ENCODE data around the gene INTS3.
A peak's percentile ranks its signal among the peaks of the same experiment; 100 is the strongest.
"Not testable (repeated sequence)": the region's sequence is repeated elsewhere in the genome, so short reads cannot be mapped to it uniquely, and the experiment has no call there.

The INTS3 gene

GRCh38 chr1:153778824-153779519, 51.1 kb downstream of the INTS3 start:
- no peak for DNase-seq

DNA sequence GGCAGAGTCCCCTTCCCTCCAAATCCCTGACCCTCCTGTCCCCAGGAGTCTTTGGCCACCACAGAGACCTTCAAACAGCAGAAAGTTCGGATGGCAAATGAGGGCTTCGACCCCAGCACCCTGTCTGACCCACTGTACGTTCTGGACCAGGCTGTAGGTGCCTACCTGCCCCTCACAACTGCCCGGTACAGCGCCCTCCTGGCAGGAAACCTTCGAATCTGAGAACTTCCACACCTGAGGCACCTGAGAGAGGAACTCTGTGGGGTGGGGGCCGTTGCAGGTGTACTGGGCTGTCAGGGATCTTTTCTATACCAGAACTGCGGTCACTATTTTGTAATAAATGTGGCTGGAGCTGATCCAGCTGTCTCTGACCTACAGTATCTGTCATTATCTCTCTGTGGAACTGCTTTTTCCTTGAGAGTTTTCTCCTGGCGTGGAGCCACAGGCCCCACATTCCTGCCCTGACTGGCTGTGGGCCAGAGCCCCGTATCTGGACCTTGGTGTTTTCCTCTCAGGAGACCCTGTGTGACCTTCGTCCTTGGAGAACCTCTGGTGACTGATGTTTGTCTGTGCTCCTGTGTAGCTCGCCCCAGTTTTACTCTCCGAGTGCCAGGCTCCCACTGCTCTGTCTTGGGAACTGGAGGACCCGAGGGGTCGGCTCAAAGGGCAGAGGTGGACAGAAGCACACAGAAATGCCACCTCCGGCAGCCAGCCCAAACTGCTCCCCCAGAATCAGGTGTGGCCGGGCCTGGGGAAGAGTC, 52.1 kb downstream of the INTS3 start:
- no peak for DNase-seq

- no peak for DNase-seq
Observed at GRCh38 chr1:153780551-153780950, 52.7 kb downstream of the INTS3 start.

DNA sequence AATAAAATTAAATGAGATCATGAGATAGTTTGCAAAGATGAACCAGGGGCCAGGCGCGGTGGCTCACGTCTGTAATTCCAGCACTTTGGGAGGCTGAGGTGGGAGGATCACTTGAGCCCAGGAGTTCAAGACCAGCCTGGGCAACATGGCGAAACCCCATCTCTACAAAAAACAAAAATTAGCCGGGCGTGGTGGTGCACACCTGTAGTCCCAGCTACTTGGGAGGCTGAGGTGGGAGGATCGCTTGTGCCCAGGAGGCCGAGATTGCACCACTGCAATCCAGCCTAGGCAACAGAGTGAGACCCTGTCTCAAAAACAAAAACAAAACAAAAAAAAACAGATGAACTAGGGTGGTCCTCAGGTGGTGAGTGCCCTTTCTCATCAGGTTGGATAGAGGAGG, 54.8 kb downstream of the INTS3 start:
- DNase-seq = not testable (repeated sequence)

DNA sequence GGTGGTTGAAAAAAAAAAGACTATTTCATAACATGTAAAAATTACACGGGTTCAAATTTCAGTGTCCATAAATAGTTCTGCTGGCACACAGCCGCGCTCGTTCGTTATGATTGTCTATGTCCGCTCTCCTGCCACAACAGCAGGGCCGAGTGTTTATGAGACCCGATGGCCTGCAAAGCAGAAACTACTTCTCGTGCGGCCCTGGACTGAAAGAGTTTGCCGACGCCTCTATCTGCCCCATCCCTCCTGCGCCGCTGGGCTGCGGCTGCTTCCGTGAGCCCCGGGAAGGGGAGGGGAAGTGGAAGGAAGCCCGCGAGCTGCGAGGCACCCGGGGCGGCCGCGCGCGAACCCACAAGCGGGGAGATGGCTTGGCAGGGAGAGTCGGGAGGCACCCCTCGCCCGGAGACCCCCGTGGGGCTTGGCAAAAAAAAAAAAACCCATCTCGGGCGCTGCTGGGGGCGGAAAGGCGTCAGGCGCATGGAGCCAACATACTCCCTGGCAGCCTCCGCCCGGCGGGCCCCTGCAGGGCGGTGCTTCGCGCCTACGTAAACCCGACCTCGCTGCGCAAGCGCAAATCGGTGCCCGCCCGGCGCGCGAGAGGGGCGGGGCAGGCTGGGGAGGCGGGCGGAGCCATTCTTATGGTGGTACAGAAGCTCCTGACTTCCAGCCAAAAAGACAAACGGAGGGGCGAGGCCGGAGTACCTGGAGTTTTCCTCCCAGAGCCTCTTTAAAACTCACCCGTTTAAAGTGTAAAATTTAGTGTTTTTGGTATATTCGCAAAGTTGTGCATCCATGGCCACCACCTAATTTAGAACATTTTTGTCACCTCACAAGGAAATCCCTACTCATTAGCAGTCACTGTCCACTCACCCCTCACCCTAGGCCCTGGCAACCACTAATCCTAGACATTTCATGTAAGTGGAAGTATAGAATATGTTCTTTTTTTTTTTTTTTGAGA, 55.7 kb downstream of the INTS3 start:
- DNase-seq = peak; percentile 93

DNA sequence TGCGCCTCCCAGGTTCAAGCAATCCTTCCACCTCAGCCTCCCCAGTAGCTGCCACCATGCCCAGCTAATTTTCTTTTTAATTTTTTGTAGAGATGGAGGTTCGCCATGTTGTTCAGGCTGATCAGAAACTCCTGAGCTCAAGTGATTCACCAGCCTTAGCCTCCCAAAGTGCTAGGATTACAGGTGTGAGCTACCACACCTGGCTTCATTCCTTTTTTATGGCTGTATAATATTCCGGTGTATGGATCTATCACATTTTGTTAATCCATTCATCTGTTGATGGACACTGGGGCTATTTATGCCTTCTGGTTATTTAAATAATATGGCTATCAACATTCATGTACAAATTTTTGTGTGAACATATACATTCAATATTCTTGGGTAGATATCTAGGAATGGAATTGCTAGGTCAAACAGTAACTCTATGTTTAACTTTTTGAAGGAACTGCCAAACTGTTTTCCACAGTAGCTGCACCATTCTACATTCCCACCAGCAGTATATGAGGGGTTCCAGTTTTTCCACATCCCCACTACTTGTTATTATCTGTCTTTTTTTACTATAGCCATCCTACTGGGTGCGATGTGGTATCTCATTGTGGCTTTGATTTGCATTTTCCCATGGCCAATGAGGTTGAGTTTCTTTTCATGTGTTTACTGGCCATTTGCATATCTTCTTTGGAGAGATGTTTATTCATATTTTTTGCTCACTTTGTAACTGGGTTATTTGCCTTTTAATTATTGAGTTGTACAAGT, 58.4 kb downstream of the INTS3 start:
- DNase-seq = no peak

DNA sequence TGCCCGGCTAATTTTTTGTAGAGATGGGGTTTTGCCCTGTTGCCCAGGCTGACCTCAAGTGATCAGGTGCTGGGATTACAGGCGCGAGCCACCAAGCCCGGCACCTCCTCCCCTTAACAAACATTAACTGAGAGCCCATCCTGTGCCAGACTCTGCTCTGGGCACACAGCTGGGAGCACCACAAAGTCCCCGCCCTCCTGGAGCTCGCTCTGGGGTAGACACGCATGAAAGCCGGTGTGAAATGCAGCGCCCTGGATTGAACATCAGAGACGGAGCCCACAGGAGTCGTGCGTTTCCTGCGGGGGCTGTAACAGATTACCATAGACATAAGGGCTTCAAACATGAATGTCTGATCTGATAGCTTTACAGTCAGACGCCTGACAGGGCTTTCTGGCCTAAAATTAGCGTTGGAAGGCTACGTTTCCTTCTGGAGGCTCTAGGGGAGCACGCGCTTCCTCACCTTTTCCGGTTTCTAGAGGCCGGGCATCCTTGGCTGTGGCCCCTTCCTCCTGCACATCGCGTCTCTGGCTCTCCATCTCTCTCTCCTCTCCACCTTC, 61.7 kb downstream of the INTS3 start:
- DNase-seq = no peak

- peak; percentile 18 for DNase-seq
Observed at GRCh38 chr1:153790313-153790965, 62.6 kb downstream of the INTS3 start.

DNA sequence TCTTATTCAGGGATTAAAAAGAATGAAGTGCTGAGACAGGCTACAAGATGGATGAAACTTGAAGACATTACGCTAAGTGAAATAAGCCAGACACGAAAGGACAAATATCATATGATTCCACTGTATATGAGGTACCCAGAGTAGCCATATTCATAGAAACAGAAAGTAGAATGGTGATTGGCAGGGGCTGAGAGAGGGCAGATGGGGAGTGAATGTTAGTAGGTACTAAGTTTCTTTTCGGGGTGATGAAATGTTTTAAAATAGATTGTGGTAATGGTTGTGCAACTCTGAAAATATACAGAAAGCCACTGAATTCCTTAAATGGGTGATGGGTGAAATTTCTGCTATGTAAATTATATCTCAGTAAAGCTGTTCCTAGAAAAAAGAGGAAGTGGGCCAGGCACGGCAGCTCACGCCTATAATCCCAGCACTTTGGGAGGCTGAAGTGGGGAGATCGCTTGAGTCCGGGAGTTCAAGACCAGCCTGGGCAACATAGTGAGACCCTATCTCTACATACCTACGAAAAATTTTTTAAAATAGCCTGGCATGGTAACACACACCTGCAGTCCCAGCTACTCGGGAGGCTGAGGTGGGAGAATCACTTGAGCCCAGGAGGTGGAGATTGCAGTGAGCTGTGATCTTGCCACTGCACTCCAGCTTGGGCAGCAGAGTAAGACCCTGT, 63.3 kb downstream of the INTS3 start:
- DNase-seq = peak; percentile 77

- no peak for DNase-seq
Observed at GRCh38 chr1:153791648-153792253, 63.9 kb downstream of the INTS3 start.

- no peak for DNase-seq
Observed at GRCh38 chr1:153792631-153793041, 64.8 kb downstream of the INTS3 start.

DNA sequence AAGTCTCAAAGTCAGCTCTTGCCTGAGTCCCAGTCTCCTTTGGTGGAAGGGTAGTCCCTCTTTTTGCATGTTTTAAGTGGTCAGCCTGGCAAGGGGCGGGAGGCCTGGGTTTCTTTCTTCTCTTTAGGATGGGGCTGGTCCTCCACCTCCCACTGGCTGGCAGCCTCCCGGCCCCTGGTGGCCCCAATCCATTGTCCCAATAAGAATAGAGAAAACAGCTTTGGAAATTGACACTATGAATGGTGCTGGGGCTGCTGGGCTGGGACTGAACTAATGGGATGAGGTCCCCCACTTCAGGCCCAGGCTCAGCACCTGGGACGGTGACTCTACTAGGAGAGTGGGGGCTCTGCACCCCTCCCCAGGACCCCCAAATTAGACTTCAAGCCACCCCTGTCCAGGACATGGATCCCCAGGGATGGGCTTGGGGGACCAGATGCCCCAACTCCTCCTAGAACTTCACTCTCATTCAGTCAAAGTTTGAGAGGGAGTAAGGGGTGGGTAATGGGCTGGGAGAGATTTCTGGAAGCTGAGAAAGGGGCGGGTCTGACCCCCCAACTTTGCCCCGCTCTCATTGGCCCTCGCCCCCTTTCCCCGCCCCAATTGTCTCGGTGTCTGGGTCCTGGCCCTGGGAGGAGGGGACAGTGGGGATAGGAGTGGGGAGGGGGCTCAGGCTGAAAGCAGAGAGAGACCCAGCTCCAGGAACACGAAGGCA, 65.6 kb downstream of the INTS3 start:
- no peak for DNase-seq

DNA sequence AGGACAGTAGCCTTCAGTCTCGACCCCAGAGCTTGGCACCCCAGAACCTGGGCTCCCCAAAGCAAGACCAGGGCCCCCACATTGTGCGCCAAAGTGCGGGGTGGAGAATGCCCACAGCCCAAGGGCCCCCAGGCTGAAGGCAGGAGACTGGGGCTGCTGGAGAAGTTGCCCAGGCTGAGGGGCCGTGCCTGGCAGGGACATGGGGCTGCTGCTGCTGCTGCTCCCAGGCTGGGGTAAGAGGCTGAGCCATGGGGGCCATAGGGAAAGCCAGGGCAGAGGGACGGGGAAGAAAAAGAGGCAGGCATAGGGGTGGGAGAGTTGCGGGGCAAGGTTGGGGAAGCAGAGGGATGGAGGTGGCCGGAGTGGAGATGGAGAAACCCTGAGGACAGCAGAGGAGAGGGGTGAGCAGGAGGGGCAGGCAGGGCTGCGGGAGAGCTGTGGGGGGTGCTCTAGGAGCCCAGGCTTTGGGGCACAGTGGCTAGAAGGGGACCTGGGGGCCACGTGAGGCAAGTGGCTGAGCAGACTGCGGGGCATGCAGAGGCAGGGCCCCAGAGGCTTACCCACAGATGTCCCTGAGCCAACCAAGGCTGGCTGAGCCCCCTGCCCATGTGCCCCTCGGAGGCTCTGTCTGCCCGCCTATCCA, 66.2 kb downstream of the INTS3 start:
- DNase-seq = no peak

GRCh38 chr1:153794624-153795329, 66.9 kb downstream of the INTS3 start:
- no peak for DNase-seq

GRCh38 chr1:153795330-153795837, 67.5 kb downstream of the INTS3 start:
- DNase-seq = no peak

GRCh38 chr1:153795934-153796785, 68.3 kb downstream of the INTS3 start:
- no peak for DNase-seq

Measured in GDM1 (cell line).